ENCODE results near the gene NEO1.

DNA sequence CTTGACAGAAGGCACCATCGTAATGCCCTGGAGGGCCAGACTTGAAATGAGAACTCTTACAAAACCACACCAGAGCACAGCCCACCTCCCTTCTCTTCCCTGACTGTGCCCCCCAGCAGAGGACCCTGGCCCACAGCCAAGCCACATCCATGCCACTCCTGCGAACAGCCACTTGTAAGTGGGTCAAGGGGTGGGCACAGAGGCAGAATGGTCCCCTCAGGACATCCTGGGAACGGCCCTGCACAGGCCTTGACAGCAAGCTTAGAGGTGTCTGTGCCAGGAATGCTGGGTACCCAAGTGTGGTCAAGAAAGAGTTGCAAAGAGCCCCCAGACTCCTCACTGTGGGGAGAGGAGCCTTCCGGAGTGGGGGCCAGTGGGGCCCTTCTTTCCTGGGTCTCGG, 283.2 kb downstream of the NEO1 start:
- no peak for TF ChIP-seq CTCF (IDR thresholded peaks at IDR 0.05; ENCODE audit: insufficient read depth, low read depth, low read length)
- no peak for TF ChIP-seq EZH2 (IDR thresholded peaks at IDR 0.05; ENCODE audit: insufficient read depth, low read length)
